Tibial nerve (tissue), 4 donors: Measurements from ENCODE around the gene INSYN2B. TPM values are rescaled to one million over a fixed set of nuclear protein-coding genes. Genes with fewer than 3 reads are reported as not detected.

ENCODE experiments used
- DNase-seq, 2 donors: peaks; one replicate each; pipeline ENCODE4 v3.0.0-alpha.2; 2019; ENCODE audit warnings: low spot score in 2 of 2
- H3K27ac ChIP-seq, 4 donors: fragments of 200-600 bp; sonication (generic) in 3 of 4; one replicate each; pipeline ENCODE4 v1.5.1; 2017 to 2019; ENCODE audit warnings: mild to moderate bottlenecking in 1 of 4
- H3K27me3 ChIP-seq, 2 donors: fragments of 200-600 bp; sonication (generic) in 1 of 2; one replicate each; pipeline versions ENCODE4 v1.5.1 to v1.6.0; 2017 to 2019
- H3K36me3 ChIP-seq, 3 donors: fragments of 200-600 bp; sonication (generic); one replicate each; pipeline ENCODE4 v1.5.1; 2018 to 2019
- H3K4me1 ChIP-seq, 4 donors: fragments of 200-600 bp; sonication (generic) in 3 of 4; one replicate each; pipeline ENCODE4 v1.5.1; 2017 to 2019
- H3K4me3 ChIP-seq, 4 donors: fragments of 200-600 bp; sonication (generic) in 3 of 4; one replicate each; pipeline ENCODE4 v1.5.1; 2017 to 2019; ENCODE audit warnings: mild to moderate bottlenecking in 1 of 4, moderate library complexity in 1 of 4
- H3K9me3 ChIP-seq, 4 donors: fragments of 200-600 bp; sonication (generic) in 3 of 4; one replicate each; pipeline ENCODE4 v1.5.1; 2017 to 2019
- EP300 ChIP-seq, 2 donors: sonication (generic); formaldehyde crosslinking; IDR thresholded peaks; one replicate each; pipeline ENCODE4 v1.6.1; 2017; ENCODE audit warnings: antibody characterized with exemption in 2 of 2, mild to moderate bottlenecking in 1 of 2
- POLR2A ChIP-seq, 2 donors: fragments of 450-650 bp; IDR thresholded peaks; one replicate each; pipeline ENCODE4 v1.6.1; 2017; ENCODE audit warnings: antibody characterized with exemption in 2 of 2, mild to moderate bottlenecking in 2 of 2, moderate library complexity in 2 of 2
- WGBS, 2 donors: methylation state at CpG; one replicate each; pipeline ENCODE4 v1.1.5; 2018; 5-methylcytosine and 5-hydroxymethylcytosine counted together
- total RNA-seq, 4 donors: library from RNA; depleted of rRNA; stranded (reverse); fragments of >200 nt; gene quantifications; one replicate each; pipeline ENCODE4 v1.1.0, GENCODE V29; 2016
- TF ChIP-seq, protein P1 (sequence below), 5 experiments: fragments of 200-600 bp in 3 of 5; fragments of 450-650 bp in 2 of 5; sonication (generic) in 3 of 5; IDR thresholded peaks; one replicate each; pipeline ENCODE4 v1.5.1; 2016 to 2019; ENCODE audit warnings: antibody characterized with exemption in 5 of 5, mild to moderate bottlenecking in 3 of 5, moderate library complexity in 2 of 5

The INSYN2B gene
- total RNA-seq, 4 donors from 2014 or later: 0.60 to 4.2 TPM; not detected in 2

- no peak for DNase-seq
- no peaks in the 10 kb centered on the region for H3K36me3 ChIP-seq
- 81 to 87% methylated on average over 8 of the region's 8 CpGs for WGBS, 2 donors
- H3K9me3 ChIP-seq: no peaks in the 10 kb centered on the region
- TF ChIP-seq POLR2A (IDR thresholded peaks at IDR 0.05) (no peak), EP300 (IDR thresholded peaks at IDR 0.05) (no peak)
- TF ChIP-seq, protein P1, sequence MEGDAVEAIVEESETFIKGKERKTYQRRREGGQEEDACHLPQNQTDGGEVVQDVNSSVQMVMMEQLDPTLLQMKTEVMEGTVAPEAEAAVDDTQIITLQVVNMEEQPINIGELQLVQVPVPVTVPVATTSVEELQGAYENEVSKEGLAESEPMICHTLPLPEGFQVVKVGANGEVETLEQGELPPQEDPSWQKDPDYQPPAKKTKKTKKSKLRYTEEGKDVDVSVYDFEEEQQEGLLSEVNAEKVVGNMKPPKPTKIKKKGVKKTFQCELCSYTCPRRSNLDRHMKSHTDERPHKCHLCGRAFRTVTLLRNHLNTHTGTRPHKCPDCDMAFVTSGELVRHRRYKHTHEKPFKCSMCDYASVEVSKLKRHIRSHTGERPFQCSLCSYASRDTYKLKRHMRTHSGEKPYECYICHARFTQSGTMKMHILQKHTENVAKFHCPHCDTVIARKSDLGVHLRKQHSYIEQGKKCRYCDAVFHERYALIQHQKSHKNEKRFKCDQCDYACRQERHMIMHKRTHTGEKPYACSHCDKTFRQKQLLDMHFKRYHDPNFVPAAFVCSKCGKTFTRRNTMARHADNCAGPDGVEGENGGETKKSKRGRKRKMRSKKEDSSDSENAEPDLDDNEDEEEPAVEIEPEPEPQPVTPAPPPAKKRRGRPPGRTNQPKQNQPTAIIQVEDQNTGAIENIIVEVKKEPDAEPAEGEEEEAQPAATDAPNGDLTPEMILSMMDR (IDR thresholded peaks at IDR 0.05): no peak
- H3K4me1 ChIP-seq: no peaks in the 10 kb centered on the region
- no peaks in the 10 kb centered on the region for H3K27me3 ChIP-seq
- no peak overlapping the region for H3K4me3 ChIP-seq
- H3K27ac ChIP-seq: no peak overlapping the region
These were observed 73.3 kb downstream of the INSYN2B start for GRCh38 chr5:169906745-169907649.

DNA sequence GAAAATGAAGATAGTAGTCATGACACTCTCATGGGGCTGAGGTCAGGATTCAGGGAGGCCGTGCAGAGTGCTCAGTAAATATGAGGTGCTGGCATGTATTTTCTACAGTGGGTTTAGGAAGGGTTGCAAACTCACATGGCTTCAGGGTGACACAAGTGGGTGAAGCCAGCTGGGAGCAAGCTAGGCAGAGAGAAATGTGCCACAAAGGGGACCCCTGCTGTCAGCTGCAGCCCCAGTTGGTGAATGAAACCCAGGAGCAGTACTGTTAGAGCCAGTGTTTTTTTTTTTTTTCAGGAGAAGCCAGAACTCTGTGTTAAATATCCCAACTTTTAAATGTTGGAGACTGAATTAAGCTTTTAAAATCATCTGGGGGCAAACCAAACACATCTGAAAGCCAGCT, 75.3 kb downstream of the INSYN2B start:
- Histone ChIP-seq H3K4me1 (no peaks in the 10 kb centered on the region), H3K27me3 (no peaks in the 10 kb centered on the region), H3K36me3 (no peaks in the 10 kb centered on the region), H3K27ac (no peak overlapping the region), H3K4me3 (no peak overlapping the region), H3K9me3 (no peaks in the 10 kb centered on the region)
- TF ChIP-seq POLR2A (IDR thresholded peaks at IDR 0.05) (no peak), EP300 (IDR thresholded peaks at IDR 0.05) (no peak)
- TF ChIP-seq, protein P1 (IDR thresholded peaks at IDR 0.05): no peak
- 67 to 73% methylated on average over 1 of the region's 1 CpG for WGBS, 2 donors
- DNase-seq: no peak

GRCh38 chr5:169904508-169904907, 75.8 kb downstream of the INSYN2B start:
- Histone ChIP-seq H3K36me3 (no peaks in the 10 kb centered on the region), H3K27ac (no peak overlapping the region), H3K9me3 (no peaks in the 10 kb centered on the region), H3K4me1 (no peaks in the 10 kb centered on the region), H3K4me3 (no peak overlapping the region), H3K27me3 (no peaks in the 10 kb centered on the region)
- DNase-seq: no peak
- 64 to 72% methylated on average over 2 to 5 of the region's 5 CpGs for WGBS, 2 donors
- TF ChIP-seq POLR2A (IDR thresholded peaks at IDR 0.05) (no peak), EP300 (IDR thresholded peaks at IDR 0.05) (no peak)
- TF ChIP-seq, protein P1 (IDR thresholded peaks at IDR 0.05): no peak

DNA sequence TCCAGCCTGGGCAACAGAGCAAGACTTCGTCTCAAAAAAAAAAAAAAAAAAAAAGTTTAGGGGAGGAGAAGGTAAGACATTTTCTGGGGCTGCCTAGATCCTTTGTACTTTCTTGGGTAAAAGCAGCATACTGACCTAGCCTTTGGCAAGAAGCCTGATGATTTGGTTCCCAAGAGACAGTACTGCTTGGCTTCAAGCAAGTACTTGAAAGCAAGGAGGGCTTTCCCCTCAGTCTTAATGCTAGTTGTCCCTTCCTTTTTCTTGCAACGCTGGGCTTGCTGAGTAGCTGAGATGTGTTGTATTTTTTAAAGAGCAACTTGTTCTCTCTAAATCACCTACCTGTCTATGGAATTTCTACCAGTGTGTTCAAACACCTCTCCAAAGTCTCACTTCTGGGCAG, 76.2 kb downstream of the INSYN2B start:
- no peaks in the 10 kb centered on the region for H3K4me1 ChIP-seq
- H3K36me3 ChIP-seq: no peaks in the 10 kb centered on the region
- 57 to 74% methylated on average over 2 of the region's 2 CpGs for WGBS, 2 donors
- DNase-seq: peak in 1 of 2 donors; percentile 8
- no peak for TF ChIP-seq EP300 (IDR thresholded peaks at IDR 0.05)
- no peak for TF ChIP-seq POLR2A (IDR thresholded peaks at IDR 0.05)
- no peaks in the 10 kb centered on the region for H3K9me3 ChIP-seq
- H3K27me3 ChIP-seq: no peaks in the 10 kb centered on the region
- no peak overlapping the region for H3K27ac ChIP-seq
- no peak overlapping the region for H3K4me3 ChIP-seq

DNA sequence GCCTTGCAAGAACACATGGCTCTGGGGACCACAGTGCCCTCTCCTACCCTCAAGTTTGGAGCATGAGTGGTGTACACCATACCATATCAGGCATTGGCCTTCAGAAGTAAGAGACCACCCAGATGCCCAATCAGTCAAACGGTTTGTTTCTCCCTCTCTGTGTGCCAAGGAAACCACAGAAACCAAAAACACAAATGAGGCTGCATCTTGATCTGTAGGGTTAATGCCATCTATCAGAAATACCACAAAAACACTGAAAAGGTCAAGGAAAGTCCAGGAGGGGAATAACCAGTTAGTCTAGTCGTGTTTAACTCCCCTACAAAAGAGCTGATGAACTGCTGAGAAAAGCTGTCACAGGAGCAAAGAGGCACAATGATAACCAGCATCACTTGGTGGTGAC, 78.4 kb downstream of the INSYN2B start:
- Histone ChIP-seq H3K27me3 (no peaks in the 10 kb centered on the region), H3K9me3 (no peaks in the 10 kb centered on the region), H3K4me1 (no peaks in the 10 kb centered on the region), H3K36me3 (no peaks in the 10 kb centered on the region), H3K27ac (no peak overlapping the region), H3K4me3 (no peak overlapping the region)
- DNase-seq: no peak
- TF ChIP-seq, protein P1 (IDR thresholded peaks at IDR 0.05): no peak
- TF ChIP-seq POLR2A (IDR thresholded peaks at IDR 0.05): no peak
- no peak for TF ChIP-seq EP300 (IDR thresholded peaks at IDR 0.05)
- 52 to 53% methylated on average over 2 of the region's 2 CpGs for WGBS, 2 donors
